Measurements from ENCODE around the gene RIMBP2. TPM values are rescaled to one million over a fixed set of nuclear protein-coding genes. Genes with fewer than 3 reads are reported as not detected.

Gene RIMBP2
- total RNA-seq, 1 donor from 2014 or later, result not detected

Other genes starting within 250 kb of the RIMBP2 start
- gene STX2, start 123.0 kb upstream of the RIMBP2 start, total RNA-seq, result 19.6 TPM
- gene RAN, start 155.8 kb upstream of the RIMBP2 start, total RNA-seq, result 344 TPM
- gene ADGRD1, start 237.6 kb upstream of the RIMBP2 start, total RNA-seq, result 54.6 TPM

All from cardiac septum (tissue), 1 donor.